Inflammatory macrophage (primary cell): Measurements from ENCODE around the gene ZBTB4.

ENCODE experiments used
- DNase-seq, 2 donors: peaks; one replicate each; pipeline ENCODE4 v3.0.0-alpha.2; 2020 to 2022

ZBTB4 gene

GRCh38 chr17:7419819-7420610 lies 59.4 kb downstream of the ZBTB4 start, which contains the start of gene SPEM1:
SPEM1 (plus strand) TSS chr17:7420324; CDS start chr17:7420385, 61 bp downstream.
- DNase-seq, result no peak

- DNase-seq, result no peak
Measured at GRCh38 chr17:7418472-7419152, 60.8 kb downstream of the ZBTB4 start.

GRCh38 chr17:7417056-7417655 lies 62.3 kb downstream of the ZBTB4 start:
- DNase-seq, result no peak

DNA sequence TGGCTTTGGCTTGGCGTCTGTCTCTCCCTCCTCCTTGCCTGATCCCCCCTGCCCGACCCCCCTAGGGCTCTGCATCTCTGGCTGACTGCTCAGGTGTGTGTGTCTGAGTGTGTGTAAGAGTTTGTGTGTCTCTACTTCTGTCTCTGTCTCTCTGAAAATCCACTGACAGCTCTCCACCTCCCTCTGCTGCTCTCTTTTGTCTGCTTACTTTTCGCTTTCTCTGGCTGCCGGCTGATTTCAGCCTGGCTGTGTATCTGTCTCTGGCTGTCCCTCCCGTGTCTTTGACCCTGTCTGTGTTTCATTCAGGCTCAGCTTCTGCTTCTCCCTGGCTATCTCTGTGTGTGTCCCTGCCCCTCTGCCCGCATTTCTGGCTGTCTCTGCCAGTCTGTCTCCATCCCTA lies 63.1 kb downstream of the ZBTB4 start:
- no peak for DNase-seq

GRCh38 chr17:7415784-7416183 lies 63.6 kb downstream of the ZBTB4 start:
- DNase-seq, result no peak

GRCh38 chr17:7414837-7415236 lies 64.6 kb downstream of the ZBTB4 start:
- no peak for DNase-seq

DNA sequence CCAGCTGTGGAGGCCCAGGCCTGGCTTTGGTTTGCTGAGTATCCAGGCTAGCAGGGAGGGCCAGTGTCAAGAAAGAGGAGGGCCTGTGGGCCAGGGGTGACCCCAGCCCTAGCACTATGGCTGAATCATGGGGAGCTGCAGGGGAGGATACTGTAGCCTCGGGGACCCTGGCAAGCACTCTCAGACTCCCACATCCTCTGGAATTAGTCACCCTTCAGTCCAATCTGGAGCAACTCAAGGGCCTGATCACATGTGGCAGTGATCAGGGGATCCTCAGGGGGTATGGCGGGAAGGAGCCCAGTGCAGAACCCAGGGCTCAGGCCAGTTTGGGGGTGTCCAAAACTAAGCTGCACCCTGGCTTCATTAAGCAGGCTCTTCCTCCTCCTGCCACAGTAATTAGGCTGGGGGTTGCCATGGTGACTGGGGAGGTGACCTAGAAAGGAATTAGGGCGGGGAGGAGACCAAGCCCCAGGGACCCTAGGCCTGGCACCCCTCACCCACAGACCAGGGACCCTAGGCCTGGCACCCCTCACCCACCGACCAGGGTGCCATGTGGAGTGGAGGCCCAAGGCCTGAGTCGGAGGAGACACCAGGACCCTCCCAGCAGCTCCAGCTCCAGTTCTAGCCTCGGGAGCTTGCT lies 66.0 kb downstream of the ZBTB4 start:
- no peak for DNase-seq

- no peak for DNase-seq
Measured at GRCh38 chr17:7411427-7411750, 68.0 kb downstream of the ZBTB4 start.

- DNase-seq, result no peak
Measured at GRCh38 chr17:7410634-7411426, 68.6 kb downstream of the ZBTB4 start.

DNA sequence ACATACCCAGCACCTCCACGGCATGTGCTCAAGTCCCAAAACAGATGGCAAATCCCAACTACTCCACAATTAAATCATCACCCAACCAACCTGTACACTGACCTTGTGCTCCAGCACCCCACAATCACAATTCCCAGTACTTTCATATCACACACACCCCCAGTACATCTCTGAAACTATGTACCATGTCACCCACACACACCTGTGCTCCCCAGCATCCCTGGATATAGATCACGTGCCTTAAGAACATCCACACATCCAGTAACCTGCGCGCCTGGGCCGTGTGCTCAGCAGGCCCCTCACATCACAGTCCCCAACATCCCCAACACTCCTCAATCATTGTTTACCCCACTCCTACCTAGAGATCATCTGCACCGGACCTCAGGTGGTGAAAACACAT lies 69.7 kb downstream of the ZBTB4 start:
- no peak for DNase-seq
